B cell (primary cell): ENCODE measurements around the gene ABHD10. TPM values are rescaled to one million over a fixed set of nuclear protein-coding genes. Genes with fewer than 3 reads are reported as not detected.

Experiments
- ATAC-seq: fragments of 200-7000 bp; cut with Tn5 transposase; one replicate; pipeline ENCODE4 v1.10.0; 2021; ENCODE audit warnings: low read depth, mild to moderate bottlenecking, moderate number of reproducible peaks, moderate library complexity
- CTCF ChIA-PET: fragments of 350-600 bp; sonication (Branson Sonifier 250); formaldehyde crosslinking; loops from one replicate; lab custom pipeline; 2021; ENCODE audit warnings: antibody characterized with exemption, inconsistent platforms; lab: Charles Lee
- POLR2A ChIA-PET: fragments of 350-600 bp; sonication (Branson Sonifier 250); formaldehyde crosslinking; loops from one replicate; lab custom pipeline; 2021; ENCODE audit warnings: antibody characterized with exemption; lab: Charles Lee
- DNase-seq: peaks from one replicate; pipeline ENCODE4 v3.0.0; 2013
- H2AFZ ChIP-seq: 2 replicates; pipeline ENCODE4 v1.6.1; 2012; ENCODE audit warnings: mild to moderate bottlenecking, low read depth, low read length; ENCODE audit not compliant: insufficient read depth, poor library complexity, severe bottlenecking
- H3K27ac ChIP-seq, 2 donors: 1 replicate in 1 of 2; 2 replicates in 1 of 2; pipeline ENCODE4 v1.5.1; 2012 to 2013; ENCODE audit warnings: low read length in 2 of 2, mild to moderate bottlenecking in 2 of 2, moderate library complexity in 1 of 2
- H3K27me3 ChIP-seq, 4 experiments: fragments of 200-600 bp in 1 of 4; sonication (generic) in 1 of 4; replicated peaks in 1 of 4; 1 replicate in 2 of 4; 2 replicates in 2 of 4; pipeline versions ENCODE4 v1.6.1 to v1.7.0; 2013 to 2016; ENCODE audit warnings: low read length in 3 of 4, mild to moderate bottlenecking in 2 of 4, mixed read lengths in 1 of 4, moderate library complexity in 1 of 4; ENCODE audit not compliant: insufficient read depth in 4 of 4, control insufficient read depth in 3 of 4; ENCODE audit errors: control extremely low read depth in 1 of 4
- H3K36me3 ChIP-seq, 2 experiments: replicated peaks in 1 of 2; 1 replicate in 1 of 2; 2 replicates in 1 of 2; pipeline versions ENCODE4 v1.6.1 to v1.7.1; 2013; ENCODE audit warnings: low read length in 1 of 2; ENCODE audit not compliant: insufficient read depth in 2 of 2, control insufficient read depth in 1 of 2; ENCODE audit errors: control extremely low read depth in 1 of 2, extremely low read depth in 1 of 2
- H3K4me1 ChIP-seq, 2 donors: fragments of 200-600 bp in 1 of 2; sonication (generic) in 1 of 2; 1 replicate in 1 of 2; 2 replicates in 1 of 2; pipeline versions ENCODE4 v1.5.1 to v1.6.1; 2013 to 2017; ENCODE audit warnings: low read length in 2 of 2; ENCODE audit not compliant: control insufficient read depth in 2 of 2, insufficient read depth in 2 of 2
- H3K4me2 ChIP-seq: replicated peaks from 2 replicates; pipeline ENCODE3; 2012; ENCODE audit warnings: mild to moderate bottlenecking, low read depth, low read length; ENCODE audit not compliant: poor library complexity, severe bottlenecking
- H3K4me3 ChIP-seq, 5 experiments: fragments of 200-600 bp in 1 of 5; sonication (generic) in 1 of 5; 1 replicate in 3 of 5; 2 replicates in 2 of 5; pipeline versions ENCODE4 v1.5.1 to v1.7.0; 2011 to 2016; ENCODE audit warnings: low read length in 4 of 5, mild to moderate bottlenecking in 4 of 5, low read depth in 2 of 5, control low read depth in 1 of 5, moderate library complexity in 1 of 5; ENCODE audit not compliant: insufficient read depth in 1 of 5; ENCODE audit errors: control extremely low read depth in 1 of 5, extremely low read depth in 1 of 5
- H3K79me2 ChIP-seq: fragments of 200-600 bp; sonication (generic); one replicate; pipeline ENCODE4 v1.6.0; 2016; ENCODE audit warnings: low read length; ENCODE audit not compliant: control insufficient read depth, insufficient read depth
- H3K9ac ChIP-seq: fragments of 200-600 bp; sonication (generic); 2 replicates; pipeline ENCODE4 v1.6.1; 2017; ENCODE audit warnings: mild to moderate bottlenecking, low read length, moderate library complexity
- H3K9me3 ChIP-seq, 3 donors: one replicate each; pipeline versions ENCODE4 v1.6.1 to v1.7.1; 2013; ENCODE audit warnings: low read length in 2 of 3; ENCODE audit not compliant: control insufficient read depth in 2 of 3, insufficient read depth in 1 of 3; ENCODE audit errors: control extremely low read depth in 1 of 3
- H4K20me1 ChIP-seq: 2 replicates; pipeline ENCODE4 v1.6.0; 2012; ENCODE audit warnings: mild to moderate bottlenecking, low read length; ENCODE audit not compliant: insufficient read depth, control insufficient read depth, poor library complexity, severe bottlenecking
- H3K27ac Mint-ChIP-seq: one replicate; pipeline ENCODE4 v1.8.0; 2021; ENCODE audit warnings: mixed read lengths
- H3K27me3 Mint-ChIP-seq: one replicate; pipeline ENCODE4 v1.8.0; 2021; ENCODE audit warnings: mixed read lengths
- H3K4me1 Mint-ChIP-seq: one replicate; pipeline ENCODE4 v1.8.0; 2021; ENCODE audit warnings: mixed read lengths
- H3K4me3 Mint-ChIP-seq: one replicate; pipeline ENCODE4 v1.8.0; 2021; ENCODE audit warnings: mixed read lengths
- H3K9me3 Mint-ChIP-seq: one replicate; pipeline ENCODE4 v1.8.0; 2022; ENCODE audit warnings: mixed read lengths; ENCODE audit not compliant: insufficient read depth
- EZH2 ChIP-seq: IDR thresholded peaks from 2 replicates; pipeline ENCODE4 v1.6.1; 2012; ENCODE audit warnings: borderline replicate concordance, low read depth, mild to moderate bottlenecking, moderate library complexity, low read length; ENCODE audit not compliant: insufficient read depth, poor library complexity, severe bottlenecking
- WGBS: methylation state at CpG from one replicate; pipeline ENCODE4 v1.1.5; 2013; ENCODE audit warnings: missing lambda C conversion rate; ENCODE audit not compliant: insufficient coverage; 5-methylcytosine and 5-hydroxymethylcytosine counted together
- intact Hi-C: fragments of 100-400 bp; cut with micrococcal nuclease; formaldehyde crosslinking; loops from one replicate; pipeline ENCODE4 v1.10.0; 2022
- polyA plus RNA-seq: library from polyadenylated mRNA; depleted of rRNA; stranded (reverse); fragments of >200 nt; gene quantifications from 2 replicates; pipeline ENCODE4 v1.2.3, GENCODE V29; 2012
- total RNA-seq, 2 donors: library from RNA; stranded (reverse); fragments of 120-200 nt in 1 of 2; gene quantifications; 1 replicate in 1 of 2; 2 replicates in 1 of 2; pipeline versions ENCODE4 v1.2.3 to v1.2.4, GENCODE V29; 2013 to 2022
- TF ChIP-seq, protein P1 (sequence below): fragments of 200-600 bp; IDR thresholded peaks from one replicate; pipeline ENCODE4 v1.8.0; 2022; ENCODE audit warnings: antibody characterized with exemption, mild to moderate bottlenecking

ABHD10 gene
- total and polyA plus RNA-seq, 2 donors (not counting 1 experiment from before 2014, with no cell fraction given), result 22.1 to 40.1 TPM

DNA sequence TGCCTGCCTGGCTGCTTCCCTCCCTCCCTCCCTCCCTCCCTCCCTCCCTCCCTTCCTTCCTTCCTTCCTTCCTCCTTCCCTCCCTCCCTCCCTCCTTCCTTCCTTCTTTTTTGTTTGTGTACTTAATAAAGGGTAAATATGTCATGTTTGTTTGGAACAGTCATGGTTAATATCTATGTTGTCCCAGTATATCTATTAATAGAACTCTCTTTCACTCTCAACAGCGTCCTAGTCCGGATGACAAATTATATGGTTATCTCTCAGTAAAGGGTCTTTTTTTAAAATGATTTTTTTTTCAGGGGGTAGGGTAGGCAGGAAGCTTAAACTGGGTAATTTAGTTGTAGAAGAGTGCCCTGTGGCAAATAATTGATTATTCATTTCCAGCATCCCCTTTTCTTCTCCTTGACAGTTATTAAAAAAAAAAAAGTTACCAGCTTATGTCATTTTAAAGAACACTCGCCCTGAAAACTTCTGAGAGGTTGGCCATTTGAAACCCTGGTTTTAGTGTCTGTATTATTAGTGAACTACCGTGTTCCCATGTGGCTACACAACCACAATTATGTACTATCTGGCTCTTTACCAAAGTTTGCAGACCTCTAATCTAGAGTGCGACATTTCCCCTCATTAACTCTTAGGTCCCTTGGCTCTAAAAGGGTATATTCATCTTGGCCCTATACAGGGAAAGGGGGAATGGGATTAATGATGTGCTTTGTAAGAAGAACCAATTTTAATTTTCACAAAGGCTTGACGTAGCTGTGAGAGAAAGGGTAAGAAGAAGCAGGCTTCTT, 33.6 kb downstream of the ABHD10 start:
- ChIA-PET CTCF (interaction anchor here (0.6 to 6.2 kb wide), 22 partner anchors 9 to 436 kb away, joined by 3 to 117 read pairs (median 4); partner anchors contain the start of genes ABHD10, TAGLN3 and TMPRSS7), POLR2A (no interaction called here)
- Mint-ChIP-seq H3K9me3 (no peaks in the 10 kb centered on the region), H3K4me3 (no peak overlapping the region), H3K4me1 (peaks cover 9% of the 10 kb centered on the region), H3K27ac (no peak overlapping the region), H3K27me3 (no peaks in the 10 kb centered on the region)
- ATAC-seq (no peak), DNase-seq (no peak)
- TF ChIP-seq, protein P1, sequence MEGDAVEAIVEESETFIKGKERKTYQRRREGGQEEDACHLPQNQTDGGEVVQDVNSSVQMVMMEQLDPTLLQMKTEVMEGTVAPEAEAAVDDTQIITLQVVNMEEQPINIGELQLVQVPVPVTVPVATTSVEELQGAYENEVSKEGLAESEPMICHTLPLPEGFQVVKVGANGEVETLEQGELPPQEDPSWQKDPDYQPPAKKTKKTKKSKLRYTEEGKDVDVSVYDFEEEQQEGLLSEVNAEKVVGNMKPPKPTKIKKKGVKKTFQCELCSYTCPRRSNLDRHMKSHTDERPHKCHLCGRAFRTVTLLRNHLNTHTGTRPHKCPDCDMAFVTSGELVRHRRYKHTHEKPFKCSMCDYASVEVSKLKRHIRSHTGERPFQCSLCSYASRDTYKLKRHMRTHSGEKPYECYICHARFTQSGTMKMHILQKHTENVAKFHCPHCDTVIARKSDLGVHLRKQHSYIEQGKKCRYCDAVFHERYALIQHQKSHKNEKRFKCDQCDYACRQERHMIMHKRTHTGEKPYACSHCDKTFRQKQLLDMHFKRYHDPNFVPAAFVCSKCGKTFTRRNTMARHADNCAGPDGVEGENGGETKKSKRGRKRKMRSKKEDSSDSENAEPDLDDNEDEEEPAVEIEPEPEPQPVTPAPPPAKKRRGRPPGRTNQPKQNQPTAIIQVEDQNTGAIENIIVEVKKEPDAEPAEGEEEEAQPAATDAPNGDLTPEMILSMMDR, result no peak
- no peak for TF ChIP-seq EZH2
- Histone ChIP-seq H3K9ac (no peak overlapping the region), H2AFZ (peak overlapping the region; percentile 53), H3K36me3 (no peaks in the 10 kb centered on the region), H3K4me1 (peaks cover 0 to 3% of the 10 kb centered on the region in 2 donors), H4K20me1 (no peaks in the 10 kb centered on the region), H3K27me3 (no peaks in the 10 kb centered on the region), H3K4me2 (no peak overlapping the region), H3K9me3 (no peaks in the 10 kb centered on the region), H3K4me3 (no peak overlapping the region), H3K27ac (no peak overlapping the region), H3K79me2 (no peaks in the 10 kb centered on the region)
- intact Hi-C loops, result no loop called here
- WGBS, result 93% methylated on average over 1 of the region's 6 CpGs
